Measurements from ENCODE around the gene CFL2. TPM values are rescaled to one million over a fixed set of nuclear protein-coding genes. Genes with fewer than 3 reads are reported as not detected.
A peak's percentile ranks its signal among the peaks of the same experiment; 100 is the strongest.

CFL2 gene
- total and polyA plus RNA-seq, 2 of the 13 experiments (the other 11 are each of a cell fraction or from before 2014, with no cell fraction given), result 114 to 158 TPM

GRCh38 chr14:34688470-34689206, 25.8 kb downstream of the CFL2 start (continued):
- TF ChIP-seq SIN3A (IDR thresholded peaks at IDR 0.05; ENCODE audit: borderline replicate concordance, low read depth, low read length), result 0 out of 2 replicates have a peak, but pooled peaks have one; percentile 32
- TF ChIP-seq ZSCAN12 (CRISPR knock-in tag; IDR thresholded peaks at IDR 0.05), result 0 out of 2 replicates have a peak, but pooled peaks have one; percentile 51
- TF ChIP-seq KLF11 (CRISPR knock-in tag; IDR thresholded peaks at IDR 0.05), result no peak
- TF ChIP-seq RFX3 (CRISPR knock-in tag; IDR thresholded peaks at IDR 0.05), result 0 out of 2 replicates have a peak, but pooled peaks have one; percentile 6
- 0 out of 2 replicates have a peak, but pooled peaks have one; percentile 24 for TF ChIP-seq ZMYM3 (CRISPR knock-in tag; IDR thresholded peaks at IDR 0.05)
- TF ChIP-seq HDAC1 (CRISPR knock-in tag; IDR thresholded peaks at IDR 0.05), result 0 out of 2 replicates have a peak, but pooled peaks have one; percentile 3
- TF ChIP-seq REST (IDR thresholded peaks at IDR 0.05; ENCODE audit: borderline replicate concordance in 1 of 2, low read depth in 1 of 2, low read length in 2 of 2), result peak in 1 of 2 experiments; percentile 84; a peak in 3 of 4 replicates
- TF ChIP-seq RORA (CRISPR knock-in tag; IDR thresholded peaks at IDR 0.05), result no peak
- 0 out of 2 replicates have a peak, but pooled peaks have one; percentile 11 for TF ChIP-seq AHDC1 (CRISPR knock-in tag; IDR thresholded peaks at IDR 0.05; ENCODE audit: borderline replicate concordance)
- TF ChIP-seq HOXA5 (CRISPR knock-in tag; IDR thresholded peaks at IDR 0.05), result peak; percentile 63; the same call in 1 of the 2 replicates
- 0 out of 2 replicates have a peak, but pooled peaks have one; percentile 37 for TF ChIP-seq ARNT2 (CRISPR knock-in tag; IDR thresholded peaks at IDR 0.05; ENCODE audit: low read depth)
- no peak for TF ChIP-seq SCMH1 (CRISPR knock-in tag; IDR thresholded peaks at IDR 0.05; ENCODE audit: borderline replicate concordance)
- TF ChIP-seq ZNF709 (CRISPR knock-in tag; IDR thresholded peaks at IDR 0.05), result 0 out of 2 replicates have a peak, but pooled peaks have one; percentile 33
- TF ChIP-seq SALL1 (CRISPR knock-in tag; IDR thresholded peaks at IDR 0.05), result peak; percentile 37; the same call in 1 of the 2 replicates

Measured in HepG2 (cell line).